ENCODE measurements around the gene MAFG. TPM values are rescaled to one million over a fixed set of nuclear protein-coding genes. Genes with fewer than 3 reads are reported as not detected.

The MAFG gene
- total and polyA plus RNA-seq, 9 of the 15 experiments (the other 6 are each of a cell fraction or from before 2014, with no cell fraction given) = 1.1 to 58.1 (median 24.9) TPM

DNA sequence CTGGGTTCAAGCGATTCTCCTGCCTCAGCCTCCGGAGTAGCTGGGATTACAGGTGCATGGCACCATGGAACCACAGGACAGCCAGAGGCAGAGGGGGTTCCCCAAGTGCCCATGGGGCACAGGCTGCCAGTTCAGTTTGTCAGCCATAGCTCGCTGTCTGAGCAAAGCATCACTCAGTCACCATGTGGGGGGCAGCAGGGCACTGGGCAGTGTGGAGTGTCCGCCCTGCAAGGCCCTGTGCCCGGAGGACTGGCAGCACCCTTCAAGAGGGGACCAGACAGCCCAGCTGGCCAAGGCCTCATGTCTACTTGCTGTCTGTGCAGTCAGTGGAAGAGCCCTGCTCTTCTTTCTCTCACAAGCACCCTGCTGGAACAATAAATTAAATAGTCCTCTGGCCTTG is 42.6 kb downstream of the MAFG start:
- Histone ChIP-seq H3K4me2 (ENCODE audit: insufficient read depth, low read length) (no peak overlapping the region), H3K4me3 (no peak overlapping the region), H3K9me3 (replicated peaks; ENCODE audit: control insufficient read depth, insufficient read depth, low read depth, low read length) (no peaks in the 10 kb centered on the region), H3K79me2 (ENCODE audit: control insufficient read depth, insufficient read depth, low read length) (peaks cover 38% of the 10 kb centered on the region), H2AFZ (ENCODE audit: low read depth, low read length) (no peak overlapping the region), H3K9me1 (ENCODE audit: control insufficient read depth, insufficient read depth, low read length) (peaks cover 5% of the 10 kb centered on the region), H3K4me1 (replicated peaks in 1 of 2; ENCODE audit: control insufficient read depth in 2 of 2, insufficient read depth in 2 of 2, low read length in 2 of 2) (peaks cover 3 to 30% of the 10 kb centered on the region in 2 experiments; a peak in 3 of 5 replicates), H3K36me3 (ENCODE audit: control insufficient read depth, insufficient read depth, low read length) (peaks cover 91% of the 10 kb centered on the region), H3K27ac (ENCODE audit: extremely low read depth, low read depth, low read length) (no peak overlapping the region), H3K27me3 (ENCODE audit: control insufficient read depth in 2 of 2, insufficient read depth in 2 of 2, low read length in 2 of 2) (no peaks in the 10 kb centered on the region), H3K9ac (ENCODE audit: insufficient read depth in 1 of 2, low read depth in 2 of 2, low read length in 2 of 2) (no peak overlapping the region; a peak in 1 of 4 replicates), H4K20me1 (replicated peaks; ENCODE audit: control insufficient read depth, insufficient read depth, low read length) (0 out of 2 replicates have a peak, but pooled peaks cover 4% of the 10 kb centered on the region)
- ChIA-PET CTCF (ENCODE audit: low intra/inter-chr PET ratio) (no interaction called here), POLR2A (interaction anchor here (0.5 to 10.5 kb wide), 15 partner anchors 9 to 790 kb away, joined by 3 to 85 read pairs (median 4); partner anchors contain the start of genes ARHGDIA and SIRT7)
- TF ChIP-seq RBFOX2 (IDR thresholded peaks at IDR 0.05; ENCODE audit: low read depth, low read length) = peak; percentile 63
- TF ChIP-seq, protein P1, sequence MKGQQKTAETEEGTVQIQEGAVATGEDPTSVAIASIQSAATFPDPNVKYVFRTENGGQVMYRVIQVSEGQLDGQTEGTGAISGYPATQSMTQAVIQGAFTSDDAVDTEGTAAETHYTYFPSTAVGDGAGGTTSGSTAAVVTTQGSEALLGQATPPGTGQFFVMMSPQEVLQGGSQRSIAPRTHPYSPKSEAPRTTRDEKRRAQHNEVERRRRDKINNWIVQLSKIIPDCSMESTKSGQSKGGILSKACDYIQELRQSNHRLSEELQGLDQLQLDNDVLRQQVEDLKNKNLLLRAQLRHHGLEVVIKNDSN (CRISPR knock-in tag; IDR thresholded peaks at IDR 0.05) = peak; percentile 4; the same call in 1 of the 2 replicates
- TF ChIP-seq NCOA4 (IDR thresholded peaks at IDR 0.05; ENCODE audit: partially characterized antibody) = no peak
- no peak for TF ChIP-seq SRSF3 (IDR thresholded peaks at IDR 0.05; ENCODE audit: insufficient read depth, low read length)
- TF ChIP-seq POLR3G (IDR thresholded peaks at IDR 0.05; ENCODE audit: extremely low read depth, insufficient read length, insufficient replicate concordance) = no peak
- ATAC-seq (no peak), FAIRE-seq (no peak), DNase-seq (ENCODE audit: extremely low read depth in 1 of 4, low spot score in 3 of 4) (no peak)
- WGBS (ENCODE audit: insufficient coverage, low coverage, missing lambda C conversion rate) = 97% methylated on average over 5 of the region's 5 CpGs
- BruUV-seq (replicated peaks) = no TSS peak
- intact Hi-C loops (cut with micrococcal nuclease) = no loop called here
- in situ Hi-C loops (cut with MboI) = no loop called here
